Renal pelvis (tissue), 4 donors: ENCODE results near the gene HTRA1. TPM values are rescaled to one million over a fixed set of nuclear protein-coding genes. Genes with fewer than 3 reads are reported as not detected.

Source experiments
- DNase-seq: peaks from one replicate; pipeline ENCODE4 v3.0.0-alpha.2; 2013
- polyA plus RNA-seq, 3 donors: library from polyadenylated mRNA; unstranded; fragments of 120-200 nt; gene quantifications; one replicate each; pipeline ENCODE4 v1.2.1, GENCODE V29; 2013; ENCODE audit not compliant: insufficient read length in 3 of 3

Gene HTRA1
- polyA plus RNA-seq, 3 donors: 156 to 179 (median 167) TPM

GRCh38 chr10:122468307-122468925 is 7.1 kb downstream of the HTRA1 start:
- no peak for DNase-seq

GRCh38 chr10:122468926-122469781 is 7.8 kb downstream of the HTRA1 start:
- no peak for DNase-seq

GRCh38 chr10:122469848-122470247 is 8.5 kb downstream of the HTRA1 start:
- no peak for DNase-seq

- no peak for DNase-seq
These were observed 10.3 kb downstream of the HTRA1 start for GRCh38 chr10:122471531-122472177.

GRCh38 chr10:122473116-122473515 is 11.8 kb downstream of the HTRA1 start:
- DNase-seq: no peak

GRCh38 chr10:122474131-122474818 is 12.9 kb downstream of the HTRA1 start:
- no peak for DNase-seq

GRCh38 chr10:122475100-122475499 is 13.7 kb downstream of the HTRA1 start:
- DNase-seq: no peak

GRCh38 chr10:122475591-122476332 is 14.4 kb downstream of the HTRA1 start:
- no peak for DNase-seq

- no peak for DNase-seq
These were observed 15.0 kb downstream of the HTRA1 start for GRCh38 chr10:122476333-122476695.

GRCh38 chr10:122477436-122477835 is 16.1 kb downstream of the HTRA1 start:
- no peak for DNase-seq

- no peak for DNase-seq
These were observed 17.6 kb downstream of the HTRA1 start for GRCh38 chr10:122478971-122479370.

GRCh38 chr10:122480146-122480833 is 18.9 kb downstream of the HTRA1 start:
- DNase-seq: no peak

- DNase-seq: no peak
These were observed 20.1 kb downstream of the HTRA1 start for GRCh38 chr10:122481296-122482056.

- DNase-seq: no peak
These were observed 23.1 kb downstream of the HTRA1 start for GRCh38 chr10:122484276-122485060.

- DNase-seq: no peak
These were observed 24.3 kb downstream of the HTRA1 start for GRCh38 chr10:122485670-122486069.

GRCh38 chr10:122486406-122487080 is 25.2 kb downstream of the HTRA1 start:
- DNase-seq: no peak

- no peak for DNase-seq
These were observed 25.9 kb downstream of the HTRA1 start for GRCh38 chr10:122487174-122487765.

- DNase-seq: no peak
These were observed 28.9 kb downstream of the HTRA1 start for GRCh38 chr10:122490268-122490667.
